Measurements from ENCODE around the gene TPM1. TPM values are rescaled to one million over a fixed set of nuclear protein-coding genes. Genes with fewer than 3 reads are reported as not detected.

TPM1 gene
- total RNA-seq: 779 and 969 TPM in 2 replicates

DNA sequence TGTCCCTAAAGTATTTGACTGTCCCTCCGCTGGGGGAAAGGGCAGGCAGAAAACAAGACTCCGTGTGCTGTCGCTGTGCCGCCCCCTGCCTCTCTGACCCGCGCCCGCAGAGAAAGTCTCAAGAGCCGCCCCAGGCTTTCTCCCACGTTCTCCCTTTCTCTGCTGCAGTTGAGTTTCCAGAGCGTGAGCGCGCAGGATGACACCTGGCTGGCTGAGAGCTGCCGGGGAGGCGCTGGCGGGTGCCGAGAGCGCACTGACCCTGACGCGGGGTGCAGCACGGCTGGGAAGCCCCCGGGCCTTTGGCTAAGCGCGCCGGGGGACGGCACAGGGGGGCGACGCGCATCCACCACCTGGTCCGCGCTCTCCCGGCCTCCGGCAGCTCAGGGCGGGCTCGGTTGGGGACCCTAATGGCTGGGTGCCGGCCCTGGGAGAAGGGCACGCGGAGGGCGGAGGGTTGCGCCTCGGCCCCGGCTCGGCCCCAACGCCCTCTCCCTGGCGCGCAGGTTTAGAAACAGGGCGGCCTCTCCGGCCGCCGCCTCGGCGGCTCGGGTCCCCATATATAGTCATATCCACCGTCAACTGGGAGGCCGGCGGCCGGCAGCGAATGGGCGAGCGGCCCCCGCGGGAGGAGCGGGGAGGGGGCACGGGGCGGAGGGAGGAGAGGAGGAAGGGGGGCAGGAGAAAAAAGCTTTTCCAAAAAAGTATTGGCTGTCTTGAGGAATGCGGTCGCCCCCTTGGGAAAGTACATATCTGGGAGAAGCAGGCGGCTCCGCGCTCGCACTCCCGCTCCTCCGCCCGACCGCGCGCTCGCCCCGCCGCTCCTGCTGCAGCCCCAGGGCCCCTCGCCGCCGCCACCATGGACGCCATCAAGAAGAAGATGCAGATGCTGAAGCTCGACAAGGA, at the start of gene TPM1:
Gene TPM1, plus strand, starts transcription at position 774 of the 903 bp plus-strand sequence. Its CDS starts 83 bp downstream, at position 857.

Other genes starting within 250 kb of the TPM1 start
- gene LACTB, start 79.1 kb downstream of the TPM1 start, total RNA-seq: 22.4 and 35.4 TPM in 2 replicates
- 161 and 458 TPM in 2 replicates for gene RPS27L, start 114.7 kb downstream of the TPM1 start, total RNA-seq
- 63.3 and 82.8 TPM in 2 replicates for gene RAB8B, start 146.9 kb downstream of the TPM1 start, total RNA-seq
- 10.1 and 20.4 TPM in 2 replicates for gene APH1B, start 234.9 kb downstream of the TPM1 start, total RNA-seq